GM19463 (cell line): ENCODE measurements around the gene GNB1L.

Experiments
- ATAC-seq: cut with Tn5 transposase; IDR thresholded peaks from one replicate; pipeline ENCODE4 v1.9.1; 2021; ENCODE audit warnings: mild to moderate bottlenecking, moderate library complexity; ENCODE audit not compliant: unreplicated experiment

GNB1L gene

GRCh38 chr22:19876941-19877625, 22.4 kb upstream of the GNB1L start:
- no peak for ATAC-seq

- ATAC-seq = no peak
These were observed 21.8 kb upstream of the GNB1L start for GRCh38 chr22:19876314-19876940.

GRCh38 chr22:19875531-19876313, 21.0 kb upstream of the GNB1L start:
- ATAC-seq = no peak

GRCh38 chr22:19875061-19875530, 20.4 kb upstream of the GNB1L start:
- ATAC-seq = no peak

GRCh38 chr22:19874307-19875060, 19.8 kb upstream of the GNB1L start:
- ATAC-seq = no peak

- no peak for ATAC-seq
These were observed 19.3 kb upstream of the GNB1L start for GRCh38 chr22:19873960-19874306.

- no peak for ATAC-seq
These were observed 18.7 kb upstream of the GNB1L start for GRCh38 chr22:19873138-19873959.

GRCh38 chr22:19872779-19873137, 18.1 kb upstream of the GNB1L start:
- ATAC-seq = no peak

- ATAC-seq = no peak
These were observed 17.4 kb upstream of the GNB1L start for GRCh38 chr22:19871845-19872778.

GRCh38 chr22:19871023-19871844, 16.6 kb upstream of the GNB1L start:
- no peak for ATAC-seq

- ATAC-seq = no peak
These were observed 15.7 kb upstream of the GNB1L start for GRCh38 chr22:19870153-19871022.

- ATAC-seq = no peak
These were observed 15.0 kb upstream of the GNB1L start for GRCh38 chr22:19869497-19870152.

GRCh38 chr22:19868773-19869471, 14.2 kb upstream of the GNB1L start:
- ATAC-seq = no peak

GRCh38 chr22:19868333-19868732, 13.7 kb upstream of the GNB1L start:
- ATAC-seq = no peak

GRCh38 chr22:19867617-19868016, 12.9 kb upstream of the GNB1L start:
- ATAC-seq = no peak

- ATAC-seq = no peak
These were observed 12.0 kb upstream of the GNB1L start for GRCh38 chr22:19866665-19867009.
